IMR-90 (cell line): Measurements from ENCODE around the gene FOXA2. TPM values are rescaled to one million over a fixed set of nuclear protein-coding genes. Genes with fewer than 3 reads are reported as not detected.

ENCODE experiments used
- ATAC-seq: fragments of 200-7000 bp; cut with Tn5 transposase; 2 replicates; pipeline ENCODE4 v1.9.1; 2020; ENCODE audit warnings: low read depth, mild to moderate bottlenecking, moderate library complexity
- BruUV-seq: library from RNA; stranded (reverse); fragments of 400-500 nt; replicated peaks from 2 replicates; lab custom pipeline; 2021; lab: Mats Ljungman, UMichigan
- CTCF ChIA-PET: fragments of 300-600 bp; formaldehyde crosslinking; extraction: SDS; loops from one replicate; lab custom pipeline; 2021; ENCODE audit warnings: antibody characterized with exemption; lab: Yijun Ruan, JAX
- POLR2A ChIA-PET: fragments of 300-600 bp; sonication (Branson Sonifier 250); formaldehyde crosslinking; loops from one replicate; lab custom pipeline; 2022; ENCODE audit warnings: antibody characterized with exemption; ENCODE audit not compliant: unreplicated experiment; lab: Charles Lee
- DNase-seq: peaks from one replicate; pipeline ENCODE4 v3.0.0; 2013
- H2AFZ ChIP-seq: replicated peaks from 2 replicates; pipeline ENCODE3; 2013; ENCODE audit warnings: low read length, mild to moderate bottlenecking; ENCODE audit not compliant: poor library complexity
- H2AK5ac ChIP-seq: 2 replicates; pipeline ENCODE4 v1.6.1; 2013; ENCODE audit warnings: low read depth, low read length, inconsistent platforms
- H2AK9ac ChIP-seq: replicated peaks from 2 replicates; pipeline ENCODE3; 2013; ENCODE audit warnings: mild to moderate bottlenecking, low read depth, low read length, moderate library complexity; ENCODE audit not compliant: poor library complexity
- H2BK120ac ChIP-seq: 2 replicates; pipeline ENCODE4 v1.6.1; 2013; ENCODE audit warnings: low read depth, low read length, inconsistent platforms
- H2BK15ac ChIP-seq: 3 replicates; pipeline ENCODE4 v1.6.1; 2013; ENCODE audit warnings: low read depth, low read length, inconsistent platforms
- H2BK20ac ChIP-seq: 2 replicates; pipeline ENCODE4 v1.6.1; 2013; ENCODE audit warnings: low read depth, mild to moderate bottlenecking, inconsistent platforms, low read length, moderate library complexity
- H2BK5ac ChIP-seq: 2 replicates; pipeline ENCODE4 v1.6.1; 2013; ENCODE audit warnings: mild to moderate bottlenecking, low read depth, low read length, inconsistent platforms; ENCODE audit not compliant: poor library complexity, severe bottlenecking
- H3K14ac ChIP-seq: replicated peaks from 2 replicates; pipeline ENCODE4 v1.6.1; 2013; ENCODE audit warnings: low read depth, low read length, inconsistent platforms
- H3K18ac ChIP-seq: 2 replicates; pipeline ENCODE4 v1.6.1; 2013; ENCODE audit warnings: low read depth, low read length, control low read depth
- H3K23ac ChIP-seq: 2 replicates; pipeline ENCODE4 v1.6.1; 2013; ENCODE audit warnings: low read depth, low read length, inconsistent platforms
- H3K27ac ChIP-seq: 2 replicates; pipeline ENCODE4 v1.5.1; 2013; ENCODE audit warnings: mild to moderate bottlenecking, control low read depth, low read length; ENCODE audit not compliant: insufficient read depth
- H3K27me3 ChIP-seq: 2 replicates; pipeline ENCODE4 v1.6.1; 2013; ENCODE audit warnings: low read length; ENCODE audit not compliant: control insufficient read depth, insufficient read depth
- H3K36me3 ChIP-seq: 2 replicates; pipeline ENCODE4 v1.6.1; 2013; ENCODE audit warnings: low read length, mixed read lengths; ENCODE audit not compliant: control insufficient read depth, insufficient read depth
- H3K4ac ChIP-seq: 2 replicates; pipeline ENCODE4 v1.6.1; 2013; ENCODE audit warnings: low read depth, low read length, inconsistent platforms
- H3K4me1 ChIP-seq: 2 replicates; pipeline ENCODE4 v1.6.1; 2013; ENCODE audit warnings: low read length, mixed read lengths; ENCODE audit not compliant: control insufficient read depth, insufficient read depth
- H3K4me2 ChIP-seq: 2 replicates; pipeline ENCODE4 v1.6.1; 2013; ENCODE audit warnings: low read depth, mild to moderate bottlenecking, control low read depth, low read length, moderate library complexity
- H3K4me3 ChIP-seq: 2 replicates; pipeline ENCODE4 v1.5.1; 2013; ENCODE audit warnings: low read depth, mild to moderate bottlenecking, control low read depth, low read length, moderate library complexity; ENCODE audit not compliant: insufficient read depth
- H3K56ac ChIP-seq: 2 replicates; pipeline ENCODE4 v1.6.1; 2013; ENCODE audit warnings: low read length, inconsistent platforms; ENCODE audit not compliant: insufficient read depth; ENCODE audit errors: extremely low read depth
- H3K79me1 ChIP-seq, 2 experiments: 2 replicates each; pipeline ENCODE4 v1.6.1; 2013; ENCODE audit warnings: low read length in 2 of 2, inconsistent platforms in 1 of 2, low read depth in 1 of 2
- H3K9ac ChIP-seq: 2 replicates; pipeline ENCODE4 v1.6.1; 2013; ENCODE audit warnings: low read depth, low read length, control low read depth
- H3K9me1 ChIP-seq: 2 replicates; pipeline ENCODE4 v1.6.1; 2013; ENCODE audit warnings: low read length, inconsistent platforms; ENCODE audit not compliant: insufficient read depth
- H3K9me3 ChIP-seq: 2 replicates; pipeline ENCODE4 v1.6.1; 2013; ENCODE audit warnings: low read length; ENCODE audit not compliant: control insufficient read depth, insufficient read depth
- H4K20me1 ChIP-seq: 2 replicates; pipeline ENCODE4 v1.6.1; 2013; ENCODE audit warnings: low read length, inconsistent platforms; ENCODE audit not compliant: insufficient read depth
- H4K5ac ChIP-seq: 2 replicates; pipeline ENCODE4 v1.6.1; 2013; ENCODE audit warnings: mild to moderate bottlenecking, low read depth, low read length, control low read depth
- H4K8ac ChIP-seq, 2 experiments: 2 replicates each; pipeline ENCODE4 v1.6.1; 2013; ENCODE audit warnings: low read depth in 2 of 2, low read length in 2 of 2, control low read depth in 1 of 2, inconsistent platforms in 1 of 2
- H4K91ac ChIP-seq: 2 replicates; pipeline ENCODE4 v1.6.1; 2013; ENCODE audit warnings: low read depth, low read length, inconsistent platforms; ENCODE audit not compliant: insufficient read depth
- BHLHE40 ChIP-seq: fragments of 150-350 bp; IDR thresholded peaks from 2 replicates; pipeline ENCODE4 v1.6.1; 2016; ENCODE audit warnings: mild to moderate bottlenecking, low read depth, low read length
- CHD1 ChIP-seq: IDR thresholded peaks from 2 replicates; pipeline ENCODE4 v1.6.1; 2012; ENCODE audit warnings: low read depth, low read length, improper control_type of control experiment
- CTCF ChIP-seq: conservative IDR thresholded peaks from 2 replicates; pipeline ENCODE4 v1.5.1; 2012; ENCODE audit warnings: mild to moderate bottlenecking, low read depth, low read length, improper control_type of control experiment
- FOS ChIP-seq: fragments of 150-350 bp; IDR thresholded peaks from 2 replicates; pipeline ENCODE4 v1.6.1; 2016; ENCODE audit warnings: low read depth, low read length
- MAFK ChIP-seq: IDR thresholded peaks from 2 replicates; pipeline ENCODE4 v1.6.1; 2012; ENCODE audit warnings: low read depth, low read length, improper control_type of control experiment
- NFE2L2 ChIP-seq: fragments of 150-350 bp; IDR thresholded peaks from 2 replicates; pipeline ENCODE4 v1.6.1; 2016; ENCODE audit warnings: low read depth, mild to moderate bottlenecking, low read length
- POLR2A ChIP-seq: IDR thresholded peaks from 2 replicates; pipeline ENCODE4 v1.6.1; 2012; ENCODE audit warnings: mild to moderate bottlenecking, low read depth, low read length
- RAD21 ChIP-seq: IDR thresholded peaks from 2 replicates; pipeline ENCODE4 v1.6.1; 2012; ENCODE audit warnings: low read length, improper control_type of control experiment
- RCOR1 ChIP-seq: IDR thresholded peaks from 2 replicates; pipeline ENCODE4 v1.6.1; 2012; ENCODE audit warnings: mild to moderate bottlenecking, low read length, improper control_type of control experiment; ENCODE audit not compliant: insufficient replicate concordance
- RFX5 ChIP-seq: IDR thresholded peaks from 2 replicates; pipeline ENCODE4 v1.8.0; 2012; ENCODE audit warnings: low read depth, mild to moderate bottlenecking, low read length, moderate library complexity
- WGBS, 2 experiments: methylation state at CpG; one replicate each; pipeline versions ENCODE4 v1.1.5 to v1.1.7; 2013; ENCODE audit warnings: missing lambda C conversion rate in 2 of 2; ENCODE audit not compliant: insufficient read length in 1 of 2; ENCODE audit errors: extremely low coverage in 2 of 2; 5-methylcytosine and 5-hydroxymethylcytosine counted together
- dilution Hi-C: fragments of 300-500 bp; cut with HindIII; formaldehyde crosslinking; loops from one replicate; pipeline ENCODE4 v1.14.3; 2018; ENCODE audit warnings: low sequenced_read_pairs; ENCODE audit not compliant: unreplicated experiment
- in situ Hi-C: fragments of 300-500 bp; cut with MboI; formaldehyde crosslinking; loops from 3 replicates; pipeline ENCODE4 v1.14.3; 2019; ENCODE audit warnings: low sequenced_read_pairs, inconsistent platforms, mixed read lengths
- intact Hi-C: fragments of 100-400 bp; cut with micrococcal nuclease; formaldehyde crosslinking; loops from 2 replicates; pipeline ENCODE4 v1.10.0; 2022
- polyA plus RNA-seq, 3 experiments: library from polyadenylated mRNA; depleted of rRNA; stranded (reverse); fragments of >200 nt; gene quantifications; 2 replicates each; pipeline ENCODE4 v1.2.3, GENCODE V29; 2012; ENCODE audit warnings: low replicate concordance in 1 of 3
- total RNA-seq: library from RNA; depleted of rRNA; stranded (reverse); fragments of >200 nt; gene quantifications from 2 replicates; pipeline ENCODE4 v1.2.3, GENCODE V29; 2012
- TF ChIP-seq, protein P1 (sequence below): fragments of 150-350 bp; IDR thresholded peaks from 2 replicates; pipeline ENCODE4 v1.6.1; 2016; ENCODE audit warnings: low read depth, mild to moderate bottlenecking, low read length, moderate library complexity, borderline replicate concordance

The FOXA2 gene
- total and polyA plus RNA-seq, 2 of the 4 experiments (the other 2 are of a cell fraction): not detected

DNA sequence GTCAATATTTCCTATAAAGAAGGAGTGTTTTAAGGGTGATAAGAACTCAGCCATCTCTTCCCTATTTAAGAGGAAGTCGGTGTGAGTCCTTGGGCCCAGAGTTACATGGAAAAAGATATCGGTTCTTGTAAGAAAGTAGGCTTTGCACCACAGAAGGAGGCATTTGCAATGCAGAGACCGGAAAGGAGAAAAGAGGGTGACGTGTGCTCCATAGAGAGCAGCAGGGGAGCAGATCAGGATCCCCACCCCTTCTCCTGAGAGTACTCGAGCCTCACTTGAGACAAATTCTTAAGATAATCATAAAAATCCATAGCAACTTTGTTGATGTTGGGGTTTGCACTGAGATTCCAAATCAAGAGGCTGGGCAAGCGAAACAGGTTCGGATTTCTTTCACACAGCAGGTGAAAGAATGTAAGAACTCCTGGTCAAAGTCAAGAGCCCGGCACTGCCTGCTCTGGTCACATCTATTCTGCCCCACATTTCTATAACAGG lies 27.8 kb downstream of the FOXA2 start (continued):
- TF ChIP-seq, protein P1, sequence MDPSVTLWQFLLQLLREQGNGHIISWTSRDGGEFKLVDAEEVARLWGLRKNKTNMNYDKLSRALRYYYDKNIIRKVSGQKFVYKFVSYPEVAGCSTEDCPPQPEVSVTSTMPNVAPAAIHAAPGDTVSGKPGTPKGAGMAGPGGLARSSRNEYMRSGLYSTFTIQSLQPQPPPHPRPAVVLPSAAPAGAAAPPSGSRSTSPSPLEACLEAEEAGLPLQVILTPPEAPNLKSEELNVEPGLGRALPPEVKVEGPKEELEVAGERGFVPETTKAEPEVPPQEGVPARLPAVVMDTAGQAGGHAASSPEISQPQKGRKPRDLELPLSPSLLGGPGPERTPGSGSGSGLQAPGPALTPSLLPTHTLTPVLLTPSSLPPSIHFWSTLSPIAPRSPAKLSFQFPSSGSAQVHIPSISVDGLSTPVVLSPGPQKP: no peak
- TF ChIP-seq FOS (no peak), BHLHE40 (no peak)

GRCh38 chr20:22555791-22556564 lies 28.4 kb downstream of the FOXA2 start:
- no peak overlapping the region for H3K4me2 ChIP-seq
- no CpG with 5 or more reads among the region's 5 CpGs for WGBS, 2 experiments
- H3K14ac ChIP-seq: no peak overlapping the region
- ChIA-PET POLR2A (no interaction called here), CTCF (no interaction called here)
- H2BK15ac ChIP-seq: no peak overlapping the region
- H3K9me3 ChIP-seq: no peaks in the 10 kb centered on the region
- no peak overlapping the region for H3K27ac ChIP-seq
- no peak overlapping the region for H3K9ac ChIP-seq
- H4K5ac ChIP-seq: no peak overlapping the region
- H2BK120ac ChIP-seq: no peak overlapping the region
- H2BK5ac ChIP-seq: no peak overlapping the region
- H3K4me3 ChIP-seq: no peak overlapping the region
- dilution Hi-C loops: no loop called here
- DNase-seq (no peak), ATAC-seq (no peak)
- H3K18ac ChIP-seq: no peak overlapping the region
- no peak overlapping the region for H3K23ac ChIP-seq
- in situ Hi-C loops: no loop called here
- no peak overlapping the region for H2AFZ ChIP-seq
- H3K79me1 ChIP-seq: no peaks in the 10 kb centered on the region
- intact Hi-C loops: no loop called here
- H3K9me1 ChIP-seq: no peaks in the 10 kb centered on the region
- no peak overlapping the region for H4K91ac ChIP-seq
- no TSS peak for BruUV-seq
- no peaks in the 10 kb centered on the region for H3K36me3 ChIP-seq
- H4K20me1 ChIP-seq: no peaks in the 10 kb centered on the region
- no peak overlapping the region for H3K56ac ChIP-seq
- no peak overlapping the region for H4K8ac ChIP-seq
- no peak overlapping the region for H2AK5ac ChIP-seq
- no peak overlapping the region for H3K4ac ChIP-seq
- no peak overlapping the region for H2AK9ac ChIP-seq
- H2BK20ac ChIP-seq: no peak overlapping the region
- peaks cover 8% of the 10 kb centered on the region for H3K27me3 ChIP-seq
- H3K4me1 ChIP-seq: no peaks in the 10 kb centered on the region
- TF ChIP-seq CTCF (no peak), POLR2A (no peak), MAFK (no peak), RCOR1 (no peak), CHD1 (no peak), RAD21 (no peak), NFE2L2 (no peak), FOS (no peak), RFX5 (no peak)
- TF ChIP-seq, protein P1: no peak
